PFSK-1 (cell line): ENCODE measurements around the gene TM4SF1.

Experiments
- FOXP2 ChIP-seq: optimal IDR thresholded peaks from 2 replicates; pipeline ENCODE3; 2011; ENCODE audit warnings: borderline replicate concordance, control low read depth, inconsistent platforms; ENCODE audit not compliant: insufficient read depth; ENCODE audit errors: extremely low read length, extremely low read depth
- POLR2AphosphoS5 ChIP-seq: IDR thresholded peaks from 2 replicates; pipeline ENCODE4 v1.6.1; 2012; ENCODE audit warnings: low read depth, mild to moderate bottlenecking, control low read depth, low read length, moderate library complexity
- SIN3A ChIP-seq: IDR thresholded peaks from 2 replicates; pipeline ENCODE4 v1.6.1; 2012; ENCODE audit warnings: mild to moderate bottlenecking, low read length, moderate library complexity, borderline replicate concordance; ENCODE audit not compliant: insufficient read depth
- TAF1 ChIP-seq: IDR thresholded peaks from 2 replicates; pipeline ENCODE4 v1.6.1; 2012; ENCODE audit warnings: low read length, control low read depth, borderline replicate concordance; ENCODE audit not compliant: insufficient read depth
- TF ChIP-seq, protein P1 (sequence below), 2 experiments: IDR thresholded peaks; 2 replicates each; pipeline versions ENCODE4 v1.6.1 to v1.8.0; 2011 to 2012; ENCODE audit warnings: low read depth in 2 of 2, low read length in 2 of 2, control low read depth in 1 of 2, inconsistent platforms in 1 of 2, mild to moderate bottlenecking in 1 of 2, moderate library complexity in 1 of 2; ENCODE audit not compliant: insufficient read depth in 1 of 2

The TM4SF1 gene

DNA sequence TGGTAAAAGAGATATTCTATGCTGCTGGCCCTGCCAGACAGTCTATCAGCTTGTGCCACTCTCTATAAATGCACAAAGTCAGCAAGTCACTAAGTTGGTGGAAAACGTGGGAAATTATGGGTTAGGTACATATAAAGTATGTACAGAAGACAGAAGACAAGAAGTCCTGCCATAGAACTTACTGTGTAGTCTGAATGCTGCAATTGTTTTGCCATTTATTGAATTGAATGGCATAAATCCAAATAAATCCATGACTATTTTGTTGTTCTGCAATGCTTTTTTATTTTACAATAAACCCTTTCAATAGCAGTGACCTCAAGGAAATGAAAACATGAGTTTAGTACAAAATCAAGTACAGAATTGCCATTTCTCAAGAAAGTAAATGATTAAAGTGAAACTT is 34.1 kb upstream of the TM4SF1 start:
- no peak for TF ChIP-seq SIN3A
- TF ChIP-seq, protein P1, sequence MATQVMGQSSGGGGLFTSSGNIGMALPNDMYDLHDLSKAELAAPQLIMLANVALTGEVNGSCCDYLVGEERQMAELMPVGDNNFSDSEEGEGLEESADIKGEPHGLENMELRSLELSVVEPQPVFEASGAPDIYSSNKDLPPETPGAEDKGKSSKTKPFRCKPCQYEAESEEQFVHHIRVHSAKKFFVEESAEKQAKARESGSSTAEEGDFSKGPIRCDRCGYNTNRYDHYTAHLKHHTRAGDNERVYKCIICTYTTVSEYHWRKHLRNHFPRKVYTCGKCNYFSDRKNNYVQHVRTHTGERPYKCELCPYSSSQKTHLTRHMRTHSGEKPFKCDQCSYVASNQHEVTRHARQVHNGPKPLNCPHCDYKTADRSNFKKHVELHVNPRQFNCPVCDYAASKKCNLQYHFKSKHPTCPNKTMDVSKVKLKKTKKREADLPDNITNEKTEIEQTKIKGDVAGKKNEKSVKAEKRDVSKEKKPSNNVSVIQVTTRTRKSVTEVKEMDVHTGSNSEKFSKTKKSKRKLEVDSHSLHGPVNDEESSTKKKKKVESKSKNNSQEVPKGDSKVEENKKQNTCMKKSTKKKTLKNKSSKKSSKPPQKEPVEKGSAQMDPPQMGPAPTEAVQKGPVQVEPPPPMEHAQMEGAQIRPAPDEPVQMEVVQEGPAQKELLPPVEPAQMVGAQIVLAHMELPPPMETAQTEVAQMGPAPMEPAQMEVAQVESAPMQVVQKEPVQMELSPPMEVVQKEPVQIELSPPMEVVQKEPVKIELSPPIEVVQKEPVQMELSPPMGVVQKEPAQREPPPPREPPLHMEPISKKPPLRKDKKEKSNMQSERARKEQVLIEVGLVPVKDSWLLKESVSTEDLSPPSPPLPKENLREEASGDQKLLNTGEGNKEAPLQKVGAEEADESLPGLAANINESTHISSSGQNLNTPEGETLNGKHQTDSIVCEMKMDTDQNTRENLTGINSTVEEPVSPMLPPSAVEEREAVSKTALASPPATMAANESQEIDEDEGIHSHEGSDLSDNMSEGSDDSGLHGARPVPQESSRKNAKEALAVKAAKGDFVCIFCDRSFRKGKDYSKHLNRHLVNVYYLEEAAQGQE (IDR thresholded peaks at IDR 0.05; ENCODE audit: insufficient read depth in 1 of 2, low read depth in 2 of 2, low read length in 2 of 2), result no peak
- no peak for TF ChIP-seq TAF1
- no peak for TF ChIP-seq POLR2AphosphoS5
- TF ChIP-seq FOXP2, result no peak

DNA sequence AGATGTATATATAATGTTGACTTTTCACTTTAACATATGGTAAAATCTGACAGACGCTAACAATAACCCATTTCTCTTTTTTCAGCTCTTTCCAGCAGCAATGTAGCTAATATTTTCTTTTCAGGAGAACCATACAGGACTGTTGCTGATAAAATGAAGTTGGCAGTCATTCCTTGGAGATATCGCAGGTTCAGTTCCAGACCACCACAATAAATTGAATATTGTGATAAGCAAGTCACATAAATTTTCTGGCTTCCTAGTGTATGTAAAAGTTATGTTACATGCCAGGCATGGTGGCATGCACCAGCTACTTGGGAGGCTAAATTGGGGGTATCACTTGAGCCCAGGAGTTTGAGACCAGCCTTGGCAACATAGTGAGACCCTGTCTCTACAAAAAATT is 31.9 kb upstream of the TM4SF1 start:
- no peak for TF ChIP-seq TAF1
- TF ChIP-seq POLR2AphosphoS5, result no peak
- TF ChIP-seq SIN3A, result no peak
- TF ChIP-seq, protein P1 (IDR thresholded peaks at IDR 0.05; ENCODE audit: insufficient read depth in 1 of 2, low read depth in 2 of 2, low read length in 2 of 2), result no peak
- no peak for TF ChIP-seq FOXP2

DNA sequence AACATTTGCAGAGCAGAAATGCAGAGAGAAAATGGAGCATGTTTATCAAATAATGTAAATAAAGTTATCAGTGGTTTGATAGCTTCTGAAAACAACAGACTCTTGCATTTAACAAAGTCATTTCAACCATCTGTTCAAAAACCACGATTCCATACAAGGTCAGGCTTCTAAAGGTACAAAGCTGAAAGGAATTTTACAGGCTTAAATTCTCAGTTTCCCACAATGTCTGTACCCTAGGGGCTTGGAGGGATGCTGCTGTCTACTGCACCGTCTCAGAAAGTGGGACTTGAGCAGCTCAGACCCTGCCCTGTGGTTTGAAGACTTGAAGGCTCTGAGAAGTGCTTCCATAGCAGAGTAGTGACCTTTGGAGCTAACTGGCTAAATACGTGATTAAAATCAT is 30.4 kb upstream of the TM4SF1 start:
- TF ChIP-seq TAF1 (no peak), SIN3A (no peak), POLR2AphosphoS5 (no peak), FOXP2 (no peak)
- TF ChIP-seq, protein P1 (IDR thresholded peaks at IDR 0.05; ENCODE audit: insufficient read depth in 1 of 2, low read depth in 2 of 2, low read length in 2 of 2), result no peak

DNA sequence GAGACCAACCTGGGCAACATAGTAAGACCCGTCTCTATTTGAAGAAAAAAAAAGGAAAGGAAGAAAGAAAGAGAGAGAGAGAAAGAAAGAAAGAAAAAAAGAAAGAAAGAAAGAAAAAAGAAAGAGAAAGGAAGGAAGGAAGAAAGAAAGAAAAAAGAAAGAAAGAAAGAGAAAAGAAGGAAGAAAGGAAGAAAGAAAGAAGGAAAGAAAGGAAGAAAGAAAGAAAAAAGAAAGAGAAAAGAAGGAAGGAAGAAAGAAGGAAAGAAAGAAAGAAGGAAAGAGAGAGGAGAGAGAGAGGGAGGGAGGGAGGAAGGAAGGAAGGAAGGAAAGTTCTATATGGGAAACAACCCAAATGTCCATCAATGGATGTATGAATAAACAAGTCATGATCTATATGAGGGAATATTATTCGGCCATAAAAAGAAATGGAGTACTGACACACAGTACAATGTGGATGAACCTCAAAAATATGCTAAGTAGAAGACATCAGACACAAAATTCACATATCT is 28.8 kb upstream of the TM4SF1 start:
- TF ChIP-seq POLR2AphosphoS5 (no peak), FOXP2 (no peak), SIN3A (no peak), TAF1 (no peak)
- TF ChIP-seq, protein P1 (IDR thresholded peaks at IDR 0.05; ENCODE audit: insufficient read depth in 1 of 2, low read depth in 2 of 2, low read length in 2 of 2), result no peak

DNA sequence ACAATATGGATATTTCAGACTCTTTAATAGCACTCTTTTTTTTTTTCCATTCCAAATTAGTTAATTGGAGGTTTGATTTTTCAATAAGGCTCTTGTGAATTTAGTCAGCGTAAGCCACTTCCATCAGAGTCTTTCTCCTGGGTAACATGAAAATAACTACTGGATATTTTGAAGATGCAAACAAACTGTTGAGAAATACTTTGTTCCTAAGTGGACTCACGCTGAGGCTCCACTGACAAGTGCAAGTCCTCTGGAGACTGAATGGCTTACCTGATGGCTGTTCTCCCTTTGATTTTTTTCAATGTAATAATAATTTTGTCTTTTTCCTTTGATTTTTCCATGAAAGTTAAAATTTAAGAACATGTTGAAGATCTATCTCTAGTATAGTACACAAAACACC is 26.0 kb upstream of the TM4SF1 start:
- no peak for TF ChIP-seq SIN3A
- no peak for TF ChIP-seq TAF1
- TF ChIP-seq, protein P1 (IDR thresholded peaks at IDR 0.05; ENCODE audit: insufficient read depth in 1 of 2, low read depth in 2 of 2, low read length in 2 of 2), result no peak
- no peak for TF ChIP-seq FOXP2
- TF ChIP-seq POLR2AphosphoS5, result no peak
